Activated naive CD8-positive, alpha-beta T cell (primary cell): ENCODE data around the gene TMEM11.
"Not testable (repeated sequence)": the region's sequence is repeated elsewhere in the genome, so short reads cannot be mapped to it uniquely, and the experiment has no call there.

Source experiments
- H3K27ac Mint-ChIP-seq: one replicate; pipeline ENCODE4 v1.8.0; 2021; ENCODE audit warnings: mixed read lengths
- H3K27me3 Mint-ChIP-seq: one replicate; pipeline ENCODE4 v1.8.0; 2021; ENCODE audit warnings: mixed read lengths
- H3K36me3 Mint-ChIP-seq: one replicate; pipeline ENCODE4 v1.8.0; 2021; ENCODE audit warnings: mixed read lengths
- H3K4me1 Mint-ChIP-seq: one replicate; pipeline ENCODE4 v1.8.0; 2021; ENCODE audit warnings: low read depth, mixed read lengths
- H3K4me3 Mint-ChIP-seq: one replicate; pipeline ENCODE4 v1.8.0; 2021; ENCODE audit warnings: mild to moderate bottlenecking, mixed read lengths
- H3K9me3 Mint-ChIP-seq: one replicate; pipeline ENCODE4 v1.8.0; 2021; ENCODE audit warnings: low read depth, mixed read lengths

TMEM11 gene

GRCh38 chr17:21208352-21208751, 5.6 kb downstream of the TMEM11 start:
- no peaks in the 10 kb centered on the region for H3K27me3 Mint-ChIP-seq
- H3K4me3 Mint-ChIP-seq = no peak overlapping the region
- H3K9me3 Mint-ChIP-seq = no peaks in the 10 kb centered on the region
- H3K27ac Mint-ChIP-seq = no peak overlapping the region
- peaks cover 2% of the 10 kb centered on the region for H3K36me3 Mint-ChIP-seq
- peaks cover 55% of the 10 kb centered on the region for H3K4me1 Mint-ChIP-seq

- Mint-ChIP-seq H3K4me3 (no peak overlapping the region), H3K36me3 (peaks cover 2% of the 10 kb centered on the region), H3K27ac (no peak overlapping the region), H3K27me3 (no peaks in the 10 kb centered on the region), H3K4me1 (peaks cover 41% of the 10 kb centered on the region), H3K9me3 (no peaks in the 10 kb centered on the region)
These were observed 9.0 kb downstream of the TMEM11 start for GRCh38 chr17:21204935-21205334.

GRCh38 chr17:21202512-21202911, 11.4 kb downstream of the TMEM11 start:
- H3K9me3 Mint-ChIP-seq = no peaks in the 10 kb centered on the region
- peaks cover 2% of the 10 kb centered on the region for H3K36me3 Mint-ChIP-seq
- H3K27ac Mint-ChIP-seq = no peak overlapping the region
- H3K4me1 Mint-ChIP-seq = peaks cover 41% of the 10 kb centered on the region
- no peak overlapping the region for H3K4me3 Mint-ChIP-seq
- no peaks in the 10 kb centered on the region for H3K27me3 Mint-ChIP-seq

GRCh38 chr17:21201874-21202273, 12.1 kb downstream of the TMEM11 start:
- H3K4me1 Mint-ChIP-seq = peaks cover 39% of the 10 kb centered on the region
- no peak overlapping the region for H3K4me3 Mint-ChIP-seq
- H3K36me3 Mint-ChIP-seq = peaks cover under 1% of the 10 kb centered on the region
- no peaks in the 10 kb centered on the region for H3K27me3 Mint-ChIP-seq
- no peak overlapping the region for H3K27ac Mint-ChIP-seq
- H3K9me3 Mint-ChIP-seq = no peaks in the 10 kb centered on the region

- Mint-ChIP-seq H3K36me3 (no peaks in the 10 kb centered on the region), H3K4me3 (no peak overlapping the region), H3K4me1 (peaks cover 38% of the 10 kb centered on the region), H3K27ac (no peak overlapping the region), H3K27me3 (no peaks in the 10 kb centered on the region), H3K9me3 (no peaks in the 10 kb centered on the region)
These were observed 12.7 kb downstream of the TMEM11 start for GRCh38 chr17:21201298-21201595.

- no peaks in the 10 kb centered on the region for H3K36me3 Mint-ChIP-seq
- no peaks in the 10 kb centered on the region for H3K9me3 Mint-ChIP-seq
- H3K4me3 Mint-ChIP-seq = no peak overlapping the region
- no peaks in the 10 kb centered on the region for H3K27me3 Mint-ChIP-seq
- H3K4me1 Mint-ChIP-seq = peaks cover 33% of the 10 kb centered on the region
- H3K27ac Mint-ChIP-seq = no peak overlapping the region
These were observed 13.2 kb downstream of the TMEM11 start for GRCh38 chr17:21200590-21201297.

GRCh38 chr17:21199856-21200255, 14.1 kb downstream of the TMEM11 start:
- H3K27ac Mint-ChIP-seq = no peak overlapping the region
- no peaks in the 10 kb centered on the region for H3K36me3 Mint-ChIP-seq
- H3K4me1 Mint-ChIP-seq = peaks cover 24% of the 10 kb centered on the region
- H3K27me3 Mint-ChIP-seq = no peaks in the 10 kb centered on the region
- no peaks in the 10 kb centered on the region for H3K9me3 Mint-ChIP-seq
- no peak overlapping the region for H3K4me3 Mint-ChIP-seq

GRCh38 chr17:21199311-21199710, 14.7 kb downstream of the TMEM11 start:
- Mint-ChIP-seq H3K9me3 (no peaks in the 10 kb centered on the region), H3K27ac (no peak overlapping the region), H3K27me3 (no peaks in the 10 kb centered on the region), H3K36me3 (no peaks in the 10 kb centered on the region), H3K4me1 (peaks cover 23% of the 10 kb centered on the region), H3K4me3 (no peak overlapping the region)

- no peaks in the 10 kb centered on the region for H3K27me3 Mint-ChIP-seq
- no peak overlapping the region for H3K27ac Mint-ChIP-seq
- no peak overlapping the region for H3K4me3 Mint-ChIP-seq
- no peaks in the 10 kb centered on the region for H3K36me3 Mint-ChIP-seq
- peaks cover 22% of the 10 kb centered on the region for H3K4me1 Mint-ChIP-seq
- H3K9me3 Mint-ChIP-seq = no peaks in the 10 kb centered on the region
These were observed 15.6 kb downstream of the TMEM11 start for GRCh38 chr17:21198411-21198810.

- no peaks in the 10 kb centered on the region for H3K36me3 Mint-ChIP-seq
- H3K4me1 Mint-ChIP-seq = peaks cover 18% of the 10 kb centered on the region
- no peak overlapping the region for H3K27ac Mint-ChIP-seq
- no peaks in the 10 kb centered on the region for H3K9me3 Mint-ChIP-seq
- no peaks in the 10 kb centered on the region for H3K27me3 Mint-ChIP-seq
- H3K4me3 Mint-ChIP-seq = no peak overlapping the region
These were observed 17.8 kb downstream of the TMEM11 start for GRCh38 chr17:21196126-21196525.

- no peaks in the 10 kb centered on the region for H3K27me3 Mint-ChIP-seq
- no peak overlapping the region for H3K27ac Mint-ChIP-seq
- H3K36me3 Mint-ChIP-seq = no peaks in the 10 kb centered on the region
- no peaks in the 10 kb centered on the region for H3K9me3 Mint-ChIP-seq
- peaks cover 7% of the 10 kb centered on the region for H3K4me1 Mint-ChIP-seq
- H3K4me3 Mint-ChIP-seq = no peak overlapping the region
These were observed 19.3 kb downstream of the TMEM11 start for GRCh38 chr17:21194703-21195102.

- no peaks in the 10 kb centered on the region for H3K27me3 Mint-ChIP-seq
These were observed 19.7 kb downstream of the TMEM11 start for GRCh38 chr17:21194226-21194625.

GRCh38 chr17:21193031-21193430, 20.9 kb downstream of the TMEM11 start:
- Mint-ChIP-seq H3K9me3 (no peaks in the 10 kb centered on the region), H3K27me3 (no peaks in the 10 kb centered on the region), H3K4me3 (no peak overlapping the region), H3K4me1 (peaks cover 2% of the 10 kb centered on the region), H3K36me3 (no peaks in the 10 kb centered on the region), H3K27ac (no peak overlapping the region)

More at GRCh38 chr17:21194226-21194625, 19.7 kb downstream of the TMEM11 start:
- H3K36me3 Mint-ChIP-seq = no peaks in the 10 kb centered on the region
- no peak overlapping the region for H3K4me3 Mint-ChIP-seq
- no peaks in the 10 kb centered on the region for H3K9me3 Mint-ChIP-seq
- H3K27ac Mint-ChIP-seq = no peak overlapping the region
- peaks cover 5% of the 10 kb centered on the region for H3K4me1 Mint-ChIP-seq

GRCh38 chr17:21192414-21192813, 21.5 kb downstream of the TMEM11 start:
- not testable (repeated sequence) for H3K27ac Mint-ChIP-seq, H3K9me3 Mint-ChIP-seq, H3K4me3 Mint-ChIP-seq, H3K4me1 Mint-ChIP-seq, H3K36me3 Mint-ChIP-seq, H3K27me3 Mint-ChIP-seq

- Mint-ChIP-seq H3K27ac (no peak overlapping the region), H3K9me3 (no peaks in the 10 kb centered on the region), H3K4me1 (peaks cover 2% of the 10 kb centered on the region), H3K4me3 (no peak overlapping the region), H3K27me3 (no peaks in the 10 kb centered on the region), H3K36me3 (peaks cover under 1% of the 10 kb centered on the region)
These were observed 22.3 kb downstream of the TMEM11 start for GRCh38 chr17:21191698-21192097.

- Mint-ChIP-seq H3K36me3 (peaks cover 5% of the 10 kb centered on the region), H3K27ac (no peak overlapping the region), H3K4me1 (peaks cover 2% of the 10 kb centered on the region), H3K4me3 (no peak overlapping the region), H3K9me3 (no peaks in the 10 kb centered on the region), H3K27me3 (no peaks in the 10 kb centered on the region)
These were observed 23.9 kb downstream of the TMEM11 start for GRCh38 chr17:21190078-21190477.
